Activated CD8-positive, alpha-beta T cell treated with anti-CD3 and anti-CD28 coated beads for 36 hours (primary cell): Measurements from ENCODE around the gene TNNI3K. TPM values are rescaled to one million over a fixed set of nuclear protein-coding genes. Genes with fewer than 3 reads are reported as not detected.

Experiments used
- ATAC-seq: fragments of 200-7000 bp; cut with Tn5 transposase; one replicate; pipeline ENCODE4 v1.10.0; 2021; ENCODE audit warnings: mild to moderate bottlenecking, moderate library complexity
- CTCF ChIA-PET: fragments of 350-600 bp; sonication (Branson Sonifier 250); formaldehyde crosslinking; loops from one replicate; lab custom pipeline; 2021; ENCODE audit warnings: antibody characterized with exemption; lab: Charles Lee
- POLR2A ChIA-PET: fragments of 350-600 bp; sonication (Branson Sonifier 250); formaldehyde crosslinking; loops from one replicate; lab custom pipeline; 2021; ENCODE audit warnings: antibody characterized with exemption; lab: Charles Lee
- DNase-seq: peaks from one replicate; pipeline ENCODE4 v3.0.0-alpha.2; 2020
- H3K27ac Mint-ChIP-seq: one replicate; pipeline ENCODE4 v1.8.0; 2021; ENCODE audit warnings: mild to moderate bottlenecking, mixed read lengths
- H3K27me3 Mint-ChIP-seq: one replicate; pipeline ENCODE4 v1.8.0; 2021; ENCODE audit warnings: mixed read lengths
- H3K36me3 Mint-ChIP-seq: one replicate; pipeline ENCODE4 v1.8.0; 2021; ENCODE audit warnings: low read depth, mixed read lengths
- H3K4me1 Mint-ChIP-seq: one replicate; pipeline ENCODE4 v1.8.0; 2021; ENCODE audit warnings: low read depth, mixed read lengths
- H3K4me3 Mint-ChIP-seq: one replicate; pipeline ENCODE4 v1.8.0; 2021; ENCODE audit warnings: mild to moderate bottlenecking, moderate library complexity, mixed read lengths
- H3K9me3 Mint-ChIP-seq: one replicate; pipeline ENCODE4 v1.8.0; 2021; ENCODE audit warnings: mixed read lengths
- CTCF ChIP-seq: fragments of 200-600 bp; IDR thresholded peaks from one replicate; pipeline ENCODE4 v1.8.0; 2022; ENCODE audit warnings: antibody characterized with exemption, mild to moderate bottlenecking
- intact Hi-C: fragments of 100-400 bp; cut with micrococcal nuclease; formaldehyde crosslinking; loops from one replicate; pipeline ENCODE4 v1.10.0; 2022
- total RNA-seq, 2 experiments: library from RNA; stranded (reverse); gene quantifications; one replicate each; pipeline ENCODE4 v1.2.3, GENCODE V29; 2021

Gene TNNI3K
- total RNA-seq, 2 experiments from 2014 or later = 0.52 TPM; not detected in 1

- peaks cover 3% of the 10 kb centered on the region for H3K27me3 Mint-ChIP-seq
- H3K4me1 Mint-ChIP-seq = no peaks in the 10 kb centered on the region
- H3K36me3 Mint-ChIP-seq = no peaks in the 10 kb centered on the region
- H3K4me3 Mint-ChIP-seq = no peak overlapping the region
- ChIA-PET POLR2A (no interaction called here), CTCF (interaction anchor here (1.5 kb wide), 1 partner anchor 11 kb away, joined by 3 read pairs; no protein-coding TSS in a partner anchor)
- intact Hi-C loops = no loop called here
- no peak overlapping the region for H3K27ac Mint-ChIP-seq
- TF ChIP-seq CTCF = no peak
- H3K9me3 Mint-ChIP-seq = no peaks in the 10 kb centered on the region
- no peak for ATAC-seq
- no peak for DNase-seq
These were observed 235.7 kb downstream of the TNNI3K start for GRCh38 chr1:74470936-74471335.

DNA sequence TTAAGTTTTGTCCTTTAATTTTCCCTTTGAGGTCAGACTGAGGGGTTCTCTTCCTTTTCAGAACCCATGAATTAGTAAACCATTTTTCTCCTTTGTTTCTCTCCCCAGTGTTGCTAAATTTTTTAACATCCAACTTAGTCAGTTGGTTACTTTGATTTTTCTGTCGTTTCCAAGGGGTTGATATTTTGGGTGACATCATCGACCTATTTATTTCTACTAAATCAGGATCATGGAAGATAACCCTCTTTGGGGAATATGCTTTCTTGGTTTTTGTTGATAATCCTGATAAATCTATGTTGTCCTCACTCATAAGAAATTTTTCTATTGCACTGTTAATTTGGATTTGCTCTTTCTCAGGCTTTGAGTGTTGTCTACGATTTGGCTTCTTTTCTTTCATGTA, 236.3 kb downstream of the TNNI3K start:
- no peaks in the 10 kb centered on the region for H3K9me3 Mint-ChIP-seq
- intact Hi-C loops = no loop called here
- ChIA-PET POLR2A (no interaction called here), CTCF (no interaction called here)
- DNase-seq = no peak
- TF ChIP-seq CTCF = no peak
- ATAC-seq = no peak
- no peaks in the 10 kb centered on the region for H3K4me1 Mint-ChIP-seq
- H3K27ac Mint-ChIP-seq = no peak overlapping the region
- H3K36me3 Mint-ChIP-seq = no peaks in the 10 kb centered on the region
- no peak overlapping the region for H3K4me3 Mint-ChIP-seq
- peaks cover 5% of the 10 kb centered on the region for H3K27me3 Mint-ChIP-seq

- intact Hi-C loops = no loop called here
- H3K27me3 Mint-ChIP-seq = peaks cover 5% of the 10 kb centered on the region
- H3K36me3 Mint-ChIP-seq = no peaks in the 10 kb centered on the region
- CTCF ChIA-PET = no interaction called here
- no peaks in the 10 kb centered on the region for H3K9me3 Mint-ChIP-seq
- H3K4me3 Mint-ChIP-seq = no peak overlapping the region
- POLR2A ChIA-PET = no interaction called here
- TF ChIP-seq CTCF = no peak
- H3K4me1 Mint-ChIP-seq = no peaks in the 10 kb centered on the region
- DNase-seq = no peak
- no peak for ATAC-seq
- no peak overlapping the region for H3K27ac Mint-ChIP-seq
These were observed 239.4 kb downstream of the TNNI3K start for GRCh38 chr1:74474585-74474984.

DNA sequence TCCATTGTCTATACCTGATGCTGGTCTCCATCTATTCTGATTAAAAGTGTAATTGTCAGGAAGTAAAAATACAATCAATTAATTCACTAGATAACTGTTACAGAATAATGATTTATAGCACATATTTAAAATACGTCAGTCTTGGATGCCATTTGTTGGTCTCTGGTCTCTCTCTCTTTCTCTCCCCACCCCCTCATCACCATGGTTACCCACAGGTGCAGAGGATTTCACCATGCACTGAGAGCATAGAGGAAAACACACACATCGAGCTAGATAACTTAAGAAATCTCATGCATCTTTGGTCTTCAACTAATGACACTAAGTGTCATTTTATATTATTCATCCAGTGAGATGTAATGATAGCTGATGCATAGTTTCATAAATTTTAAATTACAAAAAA, 243.8 kb downstream of the TNNI3K start:
- TF ChIP-seq CTCF = no peak
- ATAC-seq (no peak), DNase-seq (no peak)
- H3K9me3 Mint-ChIP-seq = no peaks in the 10 kb centered on the region
- no peaks in the 10 kb centered on the region for H3K36me3 Mint-ChIP-seq
- POLR2A ChIA-PET = no interaction called here
- H3K27ac Mint-ChIP-seq = no peak overlapping the region
- intact Hi-C loops = no loop called here
- no peaks in the 10 kb centered on the region for H3K4me1 Mint-ChIP-seq
- no peak overlapping the region for H3K4me3 Mint-ChIP-seq
- peaks cover 3% of the 10 kb centered on the region for H3K27me3 Mint-ChIP-seq
- CTCF ChIA-PET = no interaction called here

- CTCF ChIA-PET = no interaction called here
- Mint-ChIP-seq H3K4me3 (no peak overlapping the region), H3K27ac (no peak overlapping the region), H3K27me3 (peaks cover 4% of the 10 kb centered on the region), H3K36me3 (no peaks in the 10 kb centered on the region), H3K9me3 (no peaks in the 10 kb centered on the region), H3K4me1 (no peaks in the 10 kb centered on the region)
- TF ChIP-seq CTCF = no peak
- intact Hi-C loops = no loop called here
- ATAC-seq (no peak), DNase-seq (no peak)
- POLR2A ChIA-PET = no interaction called here
These were observed 244.9 kb downstream of the TNNI3K start for GRCh38 chr1:74480068-74480467.
